GM06990 (cell line): ENCODE data around the gene WDR73.

Source experiments
- DNase-seq: peaks from one replicate; pipeline ENCODE4 v3.0.0-alpha.2; 2011; ENCODE audit not compliant: insufficient read length; ENCODE audit errors: extremely low read depth
- H3K27me3 ChIP-seq: replicated peaks from 2 replicates; pipeline ENCODE4 v1.6.0; 2011; ENCODE audit warnings: low read length; ENCODE audit not compliant: control insufficient read depth, insufficient read depth
- H3K36me3 ChIP-seq: 2 replicates; pipeline ENCODE4 v1.5.1; 2011; ENCODE audit warnings: low read length; ENCODE audit not compliant: control insufficient read depth, insufficient read depth
- H3K4me3 ChIP-seq: replicated peaks from 2 replicates; pipeline ENCODE4 v1.5.1; 2011; ENCODE audit warnings: low read depth, mild to moderate bottlenecking, control low read depth, low read length
- TF ChIP-seq, protein P1 (sequence below): IDR thresholded peaks from 2 replicates; pipeline ENCODE4 v1.5.1; 2011; ENCODE audit warnings: low read length, control low read depth, mild to moderate bottlenecking, inconsistent platforms; ENCODE audit not compliant: insufficient read depth, poor library complexity, severe bottlenecking

The WDR73 gene

DNA sequence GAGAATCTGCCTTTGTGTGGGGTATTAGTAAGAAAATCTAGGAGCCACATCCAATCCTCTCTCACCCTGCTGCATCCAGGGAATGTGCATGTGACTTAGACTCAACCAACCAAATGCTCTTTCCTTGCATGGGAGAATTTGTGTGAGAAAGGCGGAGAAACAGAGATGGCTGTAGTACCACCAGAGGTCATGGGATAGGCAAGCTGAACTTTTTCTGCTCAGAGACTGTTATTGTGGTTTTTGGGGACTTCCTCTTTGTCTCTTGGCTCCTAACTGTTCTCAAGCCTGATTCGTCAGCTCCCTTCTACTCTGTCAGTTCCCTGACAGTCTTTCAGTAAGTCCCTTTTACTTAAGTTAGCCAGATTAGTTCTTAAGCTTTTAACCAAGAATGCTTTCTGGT lies 55.8 kb downstream of the WDR73 start:
- Histone ChIP-seq H3K27me3 (no peaks in the 10 kb centered on the region), H3K4me3 (no peak overlapping the region), H3K36me3 (no peaks in the 10 kb centered on the region)
- DNase-seq: peak; percentile 40
- TF ChIP-seq, protein P1, sequence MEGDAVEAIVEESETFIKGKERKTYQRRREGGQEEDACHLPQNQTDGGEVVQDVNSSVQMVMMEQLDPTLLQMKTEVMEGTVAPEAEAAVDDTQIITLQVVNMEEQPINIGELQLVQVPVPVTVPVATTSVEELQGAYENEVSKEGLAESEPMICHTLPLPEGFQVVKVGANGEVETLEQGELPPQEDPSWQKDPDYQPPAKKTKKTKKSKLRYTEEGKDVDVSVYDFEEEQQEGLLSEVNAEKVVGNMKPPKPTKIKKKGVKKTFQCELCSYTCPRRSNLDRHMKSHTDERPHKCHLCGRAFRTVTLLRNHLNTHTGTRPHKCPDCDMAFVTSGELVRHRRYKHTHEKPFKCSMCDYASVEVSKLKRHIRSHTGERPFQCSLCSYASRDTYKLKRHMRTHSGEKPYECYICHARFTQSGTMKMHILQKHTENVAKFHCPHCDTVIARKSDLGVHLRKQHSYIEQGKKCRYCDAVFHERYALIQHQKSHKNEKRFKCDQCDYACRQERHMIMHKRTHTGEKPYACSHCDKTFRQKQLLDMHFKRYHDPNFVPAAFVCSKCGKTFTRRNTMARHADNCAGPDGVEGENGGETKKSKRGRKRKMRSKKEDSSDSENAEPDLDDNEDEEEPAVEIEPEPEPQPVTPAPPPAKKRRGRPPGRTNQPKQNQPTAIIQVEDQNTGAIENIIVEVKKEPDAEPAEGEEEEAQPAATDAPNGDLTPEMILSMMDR: peak; percentile 21

DNA sequence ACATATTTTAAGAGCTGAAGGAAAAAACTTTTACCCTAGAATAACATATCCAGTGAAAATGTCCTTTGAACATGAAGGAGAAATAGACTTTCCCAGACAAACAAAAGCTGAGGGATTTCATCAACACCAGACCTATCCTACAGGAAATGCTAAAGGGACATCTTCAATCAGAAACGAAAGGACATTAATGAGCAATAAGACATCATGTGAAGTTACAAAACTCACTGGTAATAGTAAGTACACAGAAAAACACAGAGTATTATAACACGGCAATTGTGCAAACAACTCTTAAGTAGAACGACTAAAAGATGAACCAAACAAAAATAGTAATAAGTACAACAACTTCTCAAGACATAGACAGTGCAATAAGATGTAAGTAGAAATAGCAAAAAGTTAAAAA lies 56.8 kb downstream of the WDR73 start:
- TF ChIP-seq, protein P1: no peak
- H3K27me3 ChIP-seq: no peaks in the 10 kb centered on the region
- no peak overlapping the region for H3K4me3 ChIP-seq
- no peak for DNase-seq
- no peaks in the 10 kb centered on the region for H3K36me3 ChIP-seq

DNA sequence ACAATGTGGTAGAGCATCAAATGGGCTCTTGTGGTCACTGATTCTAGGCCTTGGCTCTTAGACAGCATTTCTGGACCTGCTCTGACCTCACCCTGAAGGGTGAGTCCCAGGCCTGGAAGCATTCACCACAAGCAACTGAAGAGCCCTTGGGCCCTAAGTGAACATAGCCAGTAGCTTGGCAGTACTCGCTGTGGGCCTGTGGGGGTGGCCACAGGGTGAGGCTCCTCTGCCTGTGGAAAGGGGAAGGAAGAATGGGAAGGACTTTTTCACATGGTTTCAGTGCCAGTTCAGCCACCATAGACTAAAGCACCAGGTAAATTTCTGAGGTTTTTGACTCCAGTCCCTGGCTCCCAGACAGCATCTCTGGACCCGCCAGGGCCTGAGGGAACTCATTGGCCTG lies 58.4 kb downstream of the WDR73 start:
- H3K27me3 ChIP-seq: no peaks in the 10 kb centered on the region; the same call in 1 of the 2 replicates
- no peak for DNase-seq
- TF ChIP-seq, protein P1: no peak
- no peaks in the 10 kb centered on the region for H3K36me3 ChIP-seq
- H3K4me3 ChIP-seq: no peak overlapping the region

DNA sequence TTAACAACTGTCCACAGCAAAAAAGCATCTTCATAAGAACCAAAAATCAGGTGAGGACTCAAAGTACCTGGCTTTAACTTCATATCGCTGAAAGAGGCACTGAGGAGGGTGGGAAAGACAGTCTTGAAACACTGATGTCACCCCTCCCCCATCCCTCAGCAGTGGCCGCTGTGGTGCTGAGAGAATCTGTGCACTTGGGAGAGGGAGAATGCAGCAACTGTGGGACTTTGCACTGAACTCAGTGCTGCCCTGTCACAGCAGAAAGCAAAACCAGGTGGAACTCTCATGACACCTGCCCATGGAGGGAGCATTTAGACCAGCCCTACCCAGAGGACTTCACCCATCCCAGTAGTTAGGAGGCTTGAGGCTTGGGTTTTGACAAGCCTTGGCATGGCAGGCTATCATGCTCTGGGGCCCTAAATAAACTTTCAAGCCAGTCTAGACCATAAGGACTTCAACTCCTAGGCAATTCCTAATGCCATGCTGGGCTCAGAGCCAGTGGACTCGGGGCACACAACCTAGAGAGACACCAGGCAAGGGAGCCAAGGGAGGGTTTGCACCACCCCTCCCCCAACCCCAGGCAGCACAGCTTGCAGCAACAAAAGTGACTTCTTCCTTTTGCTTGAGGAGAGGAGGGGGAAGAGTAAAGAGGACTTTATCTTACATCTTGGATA lies 59.3 kb downstream of the WDR73 start:
- no peaks in the 10 kb centered on the region; the same call in 1 of the 2 replicates for H3K27me3 ChIP-seq
- H3K36me3 ChIP-seq: no peaks in the 10 kb centered on the region
- TF ChIP-seq, protein P1: no peak
- DNase-seq: no peak
- no peak overlapping the region for H3K4me3 ChIP-seq

DNA sequence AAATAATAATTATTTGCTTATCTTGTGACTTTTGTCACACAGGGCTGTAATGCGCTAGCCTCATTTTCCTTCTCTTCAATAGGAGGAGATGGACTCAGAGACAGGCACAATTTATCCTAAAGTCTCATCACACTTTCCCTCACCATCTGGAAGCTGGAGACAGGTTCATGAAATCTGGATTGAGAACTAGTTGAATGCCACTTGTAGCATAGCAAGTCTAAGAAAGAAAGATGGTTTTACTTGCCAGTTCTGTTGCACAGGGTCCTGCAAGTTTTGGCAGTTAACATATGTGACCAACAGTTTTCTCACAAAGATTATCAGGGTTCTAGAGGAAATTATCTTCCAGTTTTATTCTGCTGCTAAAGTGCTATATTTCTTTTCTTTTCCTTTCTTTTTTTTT lies 62.3 kb downstream of the WDR73 start:
- TF ChIP-seq, protein P1: no peak
- no peak for DNase-seq
- Histone ChIP-seq H3K36me3 (no peaks in the 10 kb centered on the region), H3K27me3 (no peaks in the 10 kb centered on the region; the same call in 1 of the 2 replicates), H3K4me3 (no peak overlapping the region)

DNA sequence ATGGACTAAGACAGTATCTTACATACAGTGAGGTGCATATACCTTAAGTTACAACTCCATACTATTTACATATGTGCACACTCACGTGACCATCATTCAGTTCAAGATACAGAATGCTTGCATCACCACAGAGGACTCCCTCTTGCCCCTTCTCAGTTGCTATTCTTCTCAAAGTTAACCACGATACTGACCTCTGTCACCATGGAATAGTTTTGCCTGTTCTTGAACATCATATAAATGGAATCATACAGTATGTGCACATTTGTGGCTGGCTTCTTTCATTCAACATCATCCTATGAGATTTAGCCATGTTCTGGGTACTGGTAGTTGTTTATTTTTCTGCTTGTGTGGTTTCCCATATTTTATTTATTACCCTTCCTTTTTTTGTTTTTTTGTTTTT lies 63.7 kb downstream of the WDR73 start:
- Histone ChIP-seq H3K4me3 (no peak overlapping the region), H3K27me3 (no peaks in the 10 kb centered on the region; the same call in 1 of the 2 replicates), H3K36me3 (no peaks in the 10 kb centered on the region)
- DNase-seq: no peak
- TF ChIP-seq, protein P1: no peak
